Activated naive CD8-positive, alpha-beta T cell treated with anti-CD3 and anti-CD28 coated beads, Interleukin-2, amount 50 U/mL, for 24 hours (primary cell): Measurements from ENCODE around the gene EVA1A.
"Not testable (repeated sequence)": the region's sequence is repeated elsewhere in the genome, so short reads cannot be mapped to it uniquely, and the experiment has no call there.

Experiments
- ATAC-seq: fragments of 150-1000 bp; cut with Tn5 transposase; one replicate; pipeline ENCODE4 v1.10.0; 2021
- DNase-seq: peaks from one replicate; pipeline ENCODE4 v3.0.0; 2021
- H3K27ac Mint-ChIP-seq: one replicate; pipeline ENCODE4 v1.8.0; 2021; ENCODE audit warnings: mild to moderate bottlenecking, mixed read lengths
- H3K27me3 Mint-ChIP-seq: one replicate; pipeline ENCODE4 v1.8.0; 2021; ENCODE audit warnings: mixed read lengths
- H3K36me3 Mint-ChIP-seq: one replicate; pipeline ENCODE4 v1.8.0; 2021; ENCODE audit warnings: low read depth, mixed read lengths
- H3K4me1 Mint-ChIP-seq: one replicate; pipeline ENCODE4 v1.8.0; 2021; ENCODE audit warnings: mixed read lengths
- H3K4me3 Mint-ChIP-seq: one replicate; pipeline ENCODE4 v1.8.0; 2021; ENCODE audit warnings: mild to moderate bottlenecking, moderate library complexity, mixed read lengths
- H3K9me3 Mint-ChIP-seq: one replicate; pipeline ENCODE4 v1.8.0; 2021; ENCODE audit warnings: mixed read lengths

EVA1A gene

GRCh38 chr2:75488157-75488556, 72.6 kb downstream of the EVA1A start:
- H3K4me1 Mint-ChIP-seq, result no peaks in the 10 kb centered on the region
- H3K4me3 Mint-ChIP-seq, result no peak overlapping the region
- ATAC-seq, result no peak
- H3K27me3 Mint-ChIP-seq, result peaks cover 5% of the 10 kb centered on the region
- H3K36me3 Mint-ChIP-seq, result no peaks in the 10 kb centered on the region
- DNase-seq, result no peak
- no peaks in the 10 kb centered on the region for H3K9me3 Mint-ChIP-seq
- no peak overlapping the region for H3K27ac Mint-ChIP-seq

GRCh38 chr2:75486735-75487134, 74.0 kb downstream of the EVA1A start:
- DNase-seq, H3K27me3 Mint-ChIP-seq, H3K4me3 Mint-ChIP-seq, H3K9me3 Mint-ChIP-seq, H3K36me3 Mint-ChIP-seq, H3K4me1 Mint-ChIP-seq, H3K27ac Mint-ChIP-seq, ATAC-seq: not testable (repeated sequence)

- Mint-ChIP-seq H3K27me3 (peaks cover 7% of the 10 kb centered on the region), H3K4me3 (no peak overlapping the region), H3K27ac (no peak overlapping the region), H3K36me3 (no peaks in the 10 kb centered on the region), H3K4me1 (no peaks in the 10 kb centered on the region), H3K9me3 (no peaks in the 10 kb centered on the region)
- ATAC-seq, result no peak
- no peak for DNase-seq
Measured at GRCh38 chr2:75484840-75485239, 75.9 kb downstream of the EVA1A start.

- DNase-seq (no peak), ATAC-seq (no peak)
- no peaks in the 10 kb centered on the region for H3K9me3 Mint-ChIP-seq
- H3K27ac Mint-ChIP-seq, result no peak overlapping the region
- H3K4me1 Mint-ChIP-seq, result no peaks in the 10 kb centered on the region
- H3K36me3 Mint-ChIP-seq, result no peaks in the 10 kb centered on the region
- no peak overlapping the region for H3K4me3 Mint-ChIP-seq
- peaks cover 7% of the 10 kb centered on the region for H3K27me3 Mint-ChIP-seq
Measured at GRCh38 chr2:75483878-75484277, 76.9 kb downstream of the EVA1A start.

GRCh38 chr2:75482398-75482797, 78.3 kb downstream of the EVA1A start:
- Mint-ChIP-seq H3K27ac (no peak overlapping the region), H3K27me3 (peaks cover 11% of the 10 kb centered on the region), H3K4me1 (peaks cover under 1% of the 10 kb centered on the region), H3K4me3 (no peak overlapping the region), H3K36me3 (no peaks in the 10 kb centered on the region), H3K9me3 (no peaks in the 10 kb centered on the region)
- DNase-seq (no peak), ATAC-seq (no peak)

- Mint-ChIP-seq H3K4me3 (no peak overlapping the region), H3K9me3 (no peaks in the 10 kb centered on the region), H3K36me3 (no peaks in the 10 kb centered on the region), H3K27me3 (peaks cover 13% of the 10 kb centered on the region), H3K4me1 (peaks cover 2% of the 10 kb centered on the region), H3K27ac (no peak overlapping the region)
- no peak for ATAC-seq
- DNase-seq, result no peak
Measured at GRCh38 chr2:75480971-75481836, 79.5 kb downstream of the EVA1A start.

- H3K4me1 Mint-ChIP-seq, H3K36me3 Mint-ChIP-seq, ATAC-seq, H3K4me3 Mint-ChIP-seq, H3K9me3 Mint-ChIP-seq, DNase-seq, H3K27ac Mint-ChIP-seq: not testable (repeated sequence)
- H3K27me3 Mint-ChIP-seq, result peaks cover 11% of the 10 kb centered on the region
Measured at GRCh38 chr2:75477696-75478095, 83.0 kb downstream of the EVA1A start.

- Mint-ChIP-seq H3K27ac (no peak overlapping the region), H3K4me1 (peaks cover 2% of the 10 kb centered on the region), H3K4me3 (no peak overlapping the region), H3K36me3 (no peaks in the 10 kb centered on the region), H3K9me3 (no peaks in the 10 kb centered on the region), H3K27me3 (peaks cover 9% of the 10 kb centered on the region)
- peak; percentile 49 for ATAC-seq
- DNase-seq, result no peak
Measured at GRCh38 chr2:75476761-75477160, 84.0 kb downstream of the EVA1A start.

- ATAC-seq, result no peak
- Mint-ChIP-seq H3K4me3 (no peak overlapping the region), H3K36me3 (no peaks in the 10 kb centered on the region), H3K9me3 (no peaks in the 10 kb centered on the region), H3K4me1 (peaks cover 2% of the 10 kb centered on the region), H3K27ac (no peak overlapping the region), H3K27me3 (peaks cover 9% of the 10 kb centered on the region)
- no peak for DNase-seq
Measured at GRCh38 chr2:75475976-75476375, 84.8 kb downstream of the EVA1A start.

- Mint-ChIP-seq H3K9me3 (no peaks in the 10 kb centered on the region), H3K27ac (no peak overlapping the region), H3K4me1 (peaks cover 2% of the 10 kb centered on the region), H3K27me3 (peaks cover 6% of the 10 kb centered on the region), H3K36me3 (no peaks in the 10 kb centered on the region), H3K4me3 (no peak overlapping the region)
- ATAC-seq, result no peak
- DNase-seq, result no peak
Measured at GRCh38 chr2:75475049-75475448, 85.7 kb downstream of the EVA1A start.

GRCh38 chr2:75474115-75474514, 86.6 kb downstream of the EVA1A start:
- DNase-seq (no peak), ATAC-seq (no peak)
- Mint-ChIP-seq H3K4me3 (no peak overlapping the region), H3K4me1 (peaks cover 2% of the 10 kb centered on the region), H3K36me3 (no peaks in the 10 kb centered on the region), H3K9me3 (no peaks in the 10 kb centered on the region), H3K27me3 (peaks cover 6% of the 10 kb centered on the region), H3K27ac (no peak overlapping the region)

GRCh38 chr2:75466708-75467311, 93.9 kb downstream of the EVA1A start:
- H3K9me3 Mint-ChIP-seq, result no peaks in the 10 kb centered on the region
- H3K36me3 Mint-ChIP-seq, result no peaks in the 10 kb centered on the region
- H3K4me3 Mint-ChIP-seq, result no peak overlapping the region
- no peak overlapping the region for H3K27ac Mint-ChIP-seq
- ATAC-seq, result no peak
- H3K4me1 Mint-ChIP-seq, result no peaks in the 10 kb centered on the region
- peaks cover 16% of the 10 kb centered on the region for H3K27me3 Mint-ChIP-seq
- peak; percentile 24 for DNase-seq

- Mint-ChIP-seq H3K4me3 (no peak overlapping the region), H3K4me1 (no peaks in the 10 kb centered on the region), H3K36me3 (no peaks in the 10 kb centered on the region), H3K9me3 (peaks cover 2% of the 10 kb centered on the region), H3K27ac (no peak overlapping the region), H3K27me3 (peaks cover 20% of the 10 kb centered on the region)
- DNase-seq, result no peak
- no peak for ATAC-seq
Measured at GRCh38 chr2:75465317-75465984, 95.3 kb downstream of the EVA1A start.

GRCh38 chr2:75464348-75464946, 96.3 kb downstream of the EVA1A start:
- H3K4me3 Mint-ChIP-seq, result no peak overlapping the region
- H3K4me1 Mint-ChIP-seq, result no peaks in the 10 kb centered on the region
- H3K27ac Mint-ChIP-seq, result no peak overlapping the region
- peaks cover 21% of the 10 kb centered on the region for H3K27me3 Mint-ChIP-seq
- H3K9me3 Mint-ChIP-seq, result peaks cover 4% of the 10 kb centered on the region
- DNase-seq (no peak), ATAC-seq (no peak)
- H3K36me3 Mint-ChIP-seq, result no peaks in the 10 kb centered on the region

GRCh38 chr2:75462721-75463120, 98.0 kb downstream of the EVA1A start:
- H3K4me1 Mint-ChIP-seq, result no peaks in the 10 kb centered on the region
- no peak for ATAC-seq
- peaks cover 4% of the 10 kb centered on the region for H3K9me3 Mint-ChIP-seq
- H3K27me3 Mint-ChIP-seq, result peaks cover 21% of the 10 kb centered on the region
- no peaks in the 10 kb centered on the region for H3K36me3 Mint-ChIP-seq
- DNase-seq, result no peak
- H3K27ac Mint-ChIP-seq, result no peak overlapping the region
- H3K4me3 Mint-ChIP-seq, result no peak overlapping the region
